Suprapubic skin (tissue), 4 donors: ENCODE data around the gene NEDD9. TPM values are rescaled to one million over a fixed set of nuclear protein-coding genes. Genes with fewer than 3 reads are reported as not detected.

Experiments
- DNase-seq, 2 donors: peaks; one replicate each; pipeline ENCODE4 v3.0.0-alpha.2; 2019; ENCODE audit warnings: low spot score in 2 of 2
- H3K27ac ChIP-seq: fragments of 200-600 bp; sonication (generic); one replicate; pipeline ENCODE4 v1.5.1; 2019
- H3K27me3 ChIP-seq: fragments of 200-600 bp; sonication (generic); one replicate; pipeline ENCODE4 v1.5.1; 2019
- H3K36me3 ChIP-seq: fragments of 200-600 bp; sonication (generic); one replicate; pipeline ENCODE4 v1.5.1; 2019
- H3K4me1 ChIP-seq: fragments of 200-600 bp; sonication (generic); one replicate; pipeline ENCODE4 v1.5.1; 2019
- H3K4me3 ChIP-seq: fragments of 200-600 bp; sonication (generic); one replicate; pipeline ENCODE4 v1.5.1; 2019; ENCODE audit warnings: mild to moderate bottlenecking
- H3K9me3 ChIP-seq: fragments of 200-600 bp; sonication (generic); one replicate; pipeline ENCODE4 v1.5.1; 2019
- EP300 ChIP-seq: sonication (generic); formaldehyde crosslinking; IDR thresholded peaks from one replicate; pipeline ENCODE4 v1.6.1; 2017; ENCODE audit warnings: antibody characterized with exemption
- POLR2A ChIP-seq, 2 donors: fragments of 450-650 bp; IDR thresholded peaks; one replicate each; pipeline ENCODE4 v1.6.1; 2017; ENCODE audit warnings: antibody characterized with exemption in 2 of 2, mild to moderate bottlenecking in 2 of 2, moderate library complexity in 2 of 2
- POLR2AphosphoS5 ChIP-seq, 3 donors: sonication (generic); formaldehyde crosslinking; IDR thresholded peaks; one replicate each; pipeline ENCODE4 v1.6.1; 2017; ENCODE audit warnings: antibody characterized with exemption in 3 of 3
- WGBS: methylation state at CpG from one replicate; pipeline ENCODE4 v1.1.5; 2018; 5-methylcytosine and 5-hydroxymethylcytosine counted together
- total RNA-seq, 4 donors: library from RNA; depleted of rRNA; stranded (reverse); fragments of >200 nt; gene quantifications; one replicate each; pipeline ENCODE4 v1.1.0, GENCODE V29; 2016
- TF ChIP-seq, protein P1 (sequence below), 2 donors: fragments of 200-600 bp in 1 of 2; fragments of 450-650 bp in 1 of 2; sonication (generic) in 1 of 2; IDR thresholded peaks; one replicate each; pipeline ENCODE4 v1.5.1; 2016 to 2019; ENCODE audit warnings: antibody characterized with exemption in 2 of 2, mild to moderate bottlenecking in 1 of 2, moderate library complexity in 1 of 2

NEDD9 gene
- total RNA-seq, 4 donors from 2014 or later: 18.3 to 29.8 (median 22.4) TPM

DNA sequence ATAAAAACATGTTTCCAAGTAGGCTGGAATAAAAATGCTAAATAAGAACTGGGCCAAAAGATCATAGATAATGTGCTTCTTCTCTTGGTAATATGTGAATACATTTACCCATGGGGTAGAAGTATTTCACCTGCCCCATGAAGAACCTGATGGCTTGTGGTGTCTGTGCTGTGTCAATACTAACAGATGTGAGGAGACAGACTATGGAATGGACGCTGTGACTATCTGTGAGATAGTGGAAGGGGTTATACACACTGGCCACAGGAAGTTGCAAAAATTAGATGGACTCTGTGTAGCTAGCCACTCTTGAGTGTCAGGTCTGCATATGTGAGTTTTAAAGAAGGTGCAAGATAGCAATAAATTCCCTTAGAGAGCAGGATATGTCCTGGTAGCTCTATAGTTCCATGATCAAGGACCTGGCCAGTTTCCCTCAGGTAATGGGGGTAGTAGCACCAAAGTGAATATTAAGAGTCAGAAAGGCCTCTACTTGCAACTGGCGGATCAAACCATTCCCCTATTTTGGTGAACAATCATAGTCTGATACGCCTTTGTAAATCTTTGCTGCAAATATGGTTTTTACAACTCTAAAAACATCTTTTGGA, 48.6 kb downstream of the NEDD9 start:
- TF ChIP-seq POLR2AphosphoS5 (IDR thresholded peaks at IDR 0.05) (no peak), EP300 (no peak), POLR2A (IDR thresholded peaks at IDR 0.05) (no peak)
- WGBS: 94% methylated on average over 3 of the region's 3 CpGs
- Histone ChIP-seq H3K4me3 (no peak overlapping the region), H3K9me3 (peaks cover 9% of the 10 kb centered on the region), H3K36me3 (peaks cover 41% of the 10 kb centered on the region), H3K27ac (no peak overlapping the region), H3K4me1 (peaks cover 2% of the 10 kb centered on the region), H3K27me3 (no peaks in the 10 kb centered on the region)
- no peak for DNase-seq

DNA sequence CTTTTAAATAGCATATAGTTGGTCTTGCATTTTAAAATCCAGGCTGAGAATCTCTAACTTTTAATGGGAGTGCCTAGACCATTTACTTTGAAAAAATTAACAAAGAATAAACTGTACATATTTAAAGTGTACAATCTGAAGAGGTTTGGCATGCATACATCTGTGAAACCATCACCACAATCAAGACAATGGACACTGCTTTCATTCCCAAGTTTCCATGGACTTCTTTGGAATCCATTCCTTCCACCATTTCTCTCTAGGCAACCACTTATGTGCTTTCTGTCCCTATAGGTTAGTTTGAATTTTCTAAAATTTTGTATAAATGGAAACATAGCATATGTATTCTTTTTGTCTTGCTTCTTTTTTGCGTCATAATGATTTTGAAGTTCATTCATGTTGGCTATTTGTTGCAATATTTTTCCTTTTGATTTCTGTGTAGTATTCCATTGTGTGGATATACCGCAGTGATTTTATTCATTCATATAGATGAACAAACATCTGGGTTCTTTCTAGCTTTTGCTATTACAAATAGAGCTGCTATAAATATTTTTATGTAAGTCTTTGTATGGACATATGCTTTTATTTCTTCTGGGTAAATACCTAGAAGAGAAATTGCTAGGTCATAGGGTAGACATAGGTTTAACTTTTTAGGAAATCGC, 50.9 kb downstream of the NEDD9 start:
- DNase-seq: no peak
- WGBS: 98% methylated on average over 3 of the region's 3 CpGs
- peaks cover 2% of the 10 kb centered on the region for H3K4me1 ChIP-seq
- peaks cover 9% of the 10 kb centered on the region for H3K9me3 ChIP-seq
- no peak for TF ChIP-seq POLR2A (IDR thresholded peaks at IDR 0.05)
- no peak for TF ChIP-seq EP300
- TF ChIP-seq POLR2AphosphoS5 (IDR thresholded peaks at IDR 0.05): no peak
- TF ChIP-seq, protein P1, sequence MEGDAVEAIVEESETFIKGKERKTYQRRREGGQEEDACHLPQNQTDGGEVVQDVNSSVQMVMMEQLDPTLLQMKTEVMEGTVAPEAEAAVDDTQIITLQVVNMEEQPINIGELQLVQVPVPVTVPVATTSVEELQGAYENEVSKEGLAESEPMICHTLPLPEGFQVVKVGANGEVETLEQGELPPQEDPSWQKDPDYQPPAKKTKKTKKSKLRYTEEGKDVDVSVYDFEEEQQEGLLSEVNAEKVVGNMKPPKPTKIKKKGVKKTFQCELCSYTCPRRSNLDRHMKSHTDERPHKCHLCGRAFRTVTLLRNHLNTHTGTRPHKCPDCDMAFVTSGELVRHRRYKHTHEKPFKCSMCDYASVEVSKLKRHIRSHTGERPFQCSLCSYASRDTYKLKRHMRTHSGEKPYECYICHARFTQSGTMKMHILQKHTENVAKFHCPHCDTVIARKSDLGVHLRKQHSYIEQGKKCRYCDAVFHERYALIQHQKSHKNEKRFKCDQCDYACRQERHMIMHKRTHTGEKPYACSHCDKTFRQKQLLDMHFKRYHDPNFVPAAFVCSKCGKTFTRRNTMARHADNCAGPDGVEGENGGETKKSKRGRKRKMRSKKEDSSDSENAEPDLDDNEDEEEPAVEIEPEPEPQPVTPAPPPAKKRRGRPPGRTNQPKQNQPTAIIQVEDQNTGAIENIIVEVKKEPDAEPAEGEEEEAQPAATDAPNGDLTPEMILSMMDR (IDR thresholded peaks at IDR 0.05): no peak
- no peak overlapping the region for H3K4me3 ChIP-seq
- no peak overlapping the region for H3K27ac ChIP-seq
- H3K36me3 ChIP-seq: peaks cover 20% of the 10 kb centered on the region
- H3K27me3 ChIP-seq: no peaks in the 10 kb centered on the region

DNA sequence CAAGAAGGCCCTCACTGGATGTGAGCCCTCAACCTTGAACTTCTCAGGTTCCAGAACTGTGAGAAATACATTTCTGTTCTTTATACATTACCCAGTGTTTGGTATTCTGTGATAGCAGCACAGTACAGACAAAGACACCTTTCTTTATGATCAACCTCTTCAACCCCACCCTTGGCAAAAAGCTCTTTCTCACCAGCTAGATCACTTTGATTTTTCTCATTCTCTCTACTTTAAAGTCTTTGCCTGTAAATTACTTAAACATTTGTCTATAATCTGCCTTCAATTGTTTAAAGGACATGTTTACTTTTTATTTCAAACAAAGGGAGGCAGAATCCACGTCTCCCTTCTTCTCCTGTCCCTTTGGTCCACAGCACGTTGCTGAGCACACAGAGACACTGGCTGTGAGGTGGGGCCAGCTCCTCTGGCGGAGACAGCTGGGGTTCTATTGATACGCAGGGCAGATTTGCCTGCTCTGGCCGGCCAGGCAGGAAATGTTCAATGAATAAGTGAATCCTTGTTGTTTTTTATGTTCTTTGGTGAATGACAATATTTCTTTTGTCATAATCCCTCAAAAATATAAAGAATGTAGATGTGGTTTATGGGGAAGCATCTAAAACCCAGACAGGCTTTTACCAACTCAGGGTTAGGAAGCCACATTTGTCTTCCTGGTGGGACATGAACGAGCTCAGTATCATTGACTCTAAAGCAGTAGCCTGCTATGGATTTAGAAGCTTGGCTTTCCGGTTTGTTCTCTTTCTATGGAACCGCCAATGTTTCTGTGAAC, 52.9 kb downstream of the NEDD9 start:
- Histone ChIP-seq H3K27me3 (no peaks in the 10 kb centered on the region), H3K27ac (no peak overlapping the region), H3K9me3 (peaks cover 9% of the 10 kb centered on the region), H3K36me3 (peaks cover 5% of the 10 kb centered on the region), H3K4me1 (peaks cover 2% of the 10 kb centered on the region), H3K4me3 (no peak overlapping the region)
- DNase-seq: no peak
- TF ChIP-seq POLR2AphosphoS5 (IDR thresholded peaks at IDR 0.05) (no peak), EP300 (no peak)
- WGBS: 73% methylated on average over 8 of the region's 8 CpGs

DNA sequence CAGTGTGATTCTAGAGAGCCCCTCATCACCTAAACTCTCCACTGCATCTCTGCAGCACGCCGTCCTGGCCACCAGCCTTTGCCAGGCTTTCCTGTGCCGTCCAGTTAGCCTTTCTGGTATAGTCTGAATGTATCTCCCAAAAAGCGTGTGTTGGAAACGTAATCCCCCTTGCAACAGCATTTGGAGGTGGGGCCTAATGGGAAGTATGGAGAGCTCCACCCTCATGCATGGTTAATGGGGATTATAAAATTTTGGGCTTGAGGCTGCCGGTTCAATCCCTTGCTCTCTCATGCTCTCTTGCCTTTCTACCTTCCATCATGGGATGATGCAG, 53.4 kb downstream of the NEDD9 start:
- no peak for TF ChIP-seq EP300
- TF ChIP-seq POLR2AphosphoS5 (IDR thresholded peaks at IDR 0.05): no peak
- TF ChIP-seq POLR2A (IDR thresholded peaks at IDR 0.05): no peak
- TF ChIP-seq, protein P1 (IDR thresholded peaks at IDR 0.05): no peak

DNA sequence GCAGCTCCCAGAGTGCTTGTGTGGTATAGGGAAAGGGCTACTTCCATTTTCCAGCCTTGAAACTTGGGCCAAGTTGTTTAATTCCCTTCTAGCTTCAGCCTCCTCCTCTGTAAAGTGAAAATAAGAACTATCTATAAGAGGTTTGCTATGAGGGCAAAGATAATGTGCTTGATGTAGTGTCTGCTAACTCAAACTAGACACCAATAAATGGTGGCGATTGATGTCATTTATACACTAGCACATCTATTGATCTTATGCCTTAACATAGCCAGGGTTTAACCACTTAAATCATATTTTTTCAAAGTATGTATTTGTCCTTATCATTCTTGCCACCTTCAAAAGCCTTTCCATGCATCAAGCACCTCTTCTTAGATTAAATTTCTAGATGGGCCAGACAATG, 55.2 kb downstream of the NEDD9 start:
- Histone ChIP-seq H3K4me3 (no peak overlapping the region), H3K4me1 (no peaks in the 10 kb centered on the region), H3K27me3 (no peaks in the 10 kb centered on the region), H3K36me3 (no peaks in the 10 kb centered on the region), H3K9me3 (peaks cover 9% of the 10 kb centered on the region), H3K27ac (no peak overlapping the region)
- no peak for DNase-seq
- WGBS: 100% methylated on average over 1 of the region's 1 CpG
- TF ChIP-seq, protein P1 (IDR thresholded peaks at IDR 0.05): no peak
- TF ChIP-seq POLR2AphosphoS5 (IDR thresholded peaks at IDR 0.05): no peak
- no peak for TF ChIP-seq POLR2A (IDR thresholded peaks at IDR 0.05)
- TF ChIP-seq EP300: no peak

More for the DNA sequence above, 53.4 kb downstream of the NEDD9 start:
- Histone ChIP-seq H3K27ac (no peak overlapping the region), H3K4me1 (peaks cover 2% of the 10 kb centered on the region), H3K4me3 (no peak overlapping the region), H3K36me3 (peaks cover under 1% of the 10 kb centered on the region), H3K9me3 (peaks cover 9% of the 10 kb centered on the region), H3K27me3 (no peaks in the 10 kb centered on the region)
- DNase-seq: no peak
- WGBS: 98% methylated on average over 6 of the region's 6 CpGs

DNA sequence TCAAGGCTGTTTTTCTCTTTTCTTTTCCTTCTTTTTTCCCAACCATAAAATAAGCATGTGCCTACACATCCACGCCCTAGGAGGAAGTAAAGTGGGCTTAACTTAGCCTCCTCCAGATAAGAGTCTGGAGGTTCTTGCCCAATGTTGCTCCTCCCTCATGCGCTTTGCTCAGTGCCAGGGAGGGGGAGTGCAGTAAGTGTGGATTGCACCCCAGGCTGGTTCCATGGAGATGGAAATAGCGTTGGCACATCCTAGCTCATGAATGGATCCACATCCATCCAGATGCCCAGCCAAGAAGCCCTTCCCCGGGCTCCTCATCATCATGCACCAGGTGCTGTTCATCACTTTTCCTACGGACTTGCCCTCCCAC, 58.2 kb downstream of the NEDD9 start:
- Histone ChIP-seq H3K27ac (no peak overlapping the region), H3K4me3 (no peak overlapping the region), H3K4me1 (no peaks in the 10 kb centered on the region), H3K27me3 (no peaks in the 10 kb centered on the region), H3K36me3 (no peaks in the 10 kb centered on the region), H3K9me3 (peaks cover 3% of the 10 kb centered on the region)
- no peak for TF ChIP-seq EP300
- no peak for TF ChIP-seq POLR2A (IDR thresholded peaks at IDR 0.05)
- TF ChIP-seq POLR2AphosphoS5 (IDR thresholded peaks at IDR 0.05): no peak
- TF ChIP-seq, protein P1 (IDR thresholded peaks at IDR 0.05): no peak
- DNase-seq: no peak
- WGBS: 94% methylated on average over 5 of the region's 5 CpGs
